ENCODE data around the gene EXOC1. TPM values are rescaled to one million over a fixed set of nuclear protein-coding genes. Genes with fewer than 3 reads are reported as not detected.

EXOC1 gene
- total and polyA plus RNA-seq, 2 of the 4 experiments (the other 2 are of a cell fraction), result 19.9 to 49.5 TPM

DNA sequence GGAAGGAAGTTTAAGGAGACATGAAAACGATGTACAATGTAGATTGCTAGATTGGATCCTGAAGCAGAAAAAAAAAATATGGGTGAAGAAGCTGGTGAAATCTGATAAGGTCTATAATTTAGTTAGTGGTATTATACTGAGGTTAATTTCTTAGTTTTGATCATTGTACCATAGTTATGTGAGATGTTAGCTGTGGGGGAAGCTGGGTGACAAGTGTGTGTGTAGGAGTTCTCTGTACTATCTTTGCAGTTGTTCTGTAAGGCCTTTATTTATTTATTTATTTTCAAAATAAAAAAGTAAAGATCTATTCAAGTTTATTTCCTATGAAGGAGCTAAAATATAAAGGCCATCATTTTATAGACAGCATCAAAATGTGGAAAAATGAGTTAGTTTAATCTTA is 12.5 kb upstream of the EXOC1 start:
- POLR2A ChIA-PET (ENCODE audit: unreplicated experiment), result no interaction called here
- dilution Hi-C loops (cut with HindIII; ENCODE audit: low sequenced_read_pairs, unreplicated experiment), result no loop called here
- TF ChIP-seq, protein P1, sequence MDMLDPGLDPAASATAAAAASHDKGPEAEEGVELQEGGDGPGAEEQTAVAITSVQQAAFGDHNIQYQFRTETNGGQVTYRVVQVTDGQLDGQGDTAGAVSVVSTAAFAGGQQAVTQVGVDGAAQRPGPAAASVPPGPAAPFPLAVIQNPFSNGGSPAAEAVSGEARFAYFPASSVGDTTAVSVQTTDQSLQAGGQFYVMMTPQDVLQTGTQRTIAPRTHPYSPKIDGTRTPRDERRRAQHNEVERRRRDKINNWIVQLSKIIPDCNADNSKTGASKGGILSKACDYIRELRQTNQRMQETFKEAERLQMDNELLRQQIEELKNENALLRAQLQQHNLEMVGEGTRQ (IDR thresholded peaks at IDR 0.05; ENCODE audit: low read depth, low read length), result no peak
- TF ChIP-seq MAFK (IDR thresholded peaks at IDR 0.05; ENCODE audit: low read depth, low read length), result no peak
- no peak for TF ChIP-seq MXI1 (IDR thresholded peaks at IDR 0.05; ENCODE audit: borderline replicate concordance, low read depth, low read length)
- TF ChIP-seq POLR2A (IDR thresholded peaks at IDR 0.05; ENCODE audit: low read depth, low read length), result no peak
- TF ChIP-seq BHLHE40 (IDR thresholded peaks at IDR 0.05; ENCODE audit: low read depth, low read length), result no peak
- no peak for TF ChIP-seq RCOR1 (IDR thresholded peaks at IDR 0.05; ENCODE audit: insufficient replicate concordance, low read length)
- TF ChIP-seq MAZ (IDR thresholded peaks at IDR 0.05; ENCODE audit: borderline replicate concordance, low read depth, low read length), result no peak
- TF ChIP-seq, protein P2, sequence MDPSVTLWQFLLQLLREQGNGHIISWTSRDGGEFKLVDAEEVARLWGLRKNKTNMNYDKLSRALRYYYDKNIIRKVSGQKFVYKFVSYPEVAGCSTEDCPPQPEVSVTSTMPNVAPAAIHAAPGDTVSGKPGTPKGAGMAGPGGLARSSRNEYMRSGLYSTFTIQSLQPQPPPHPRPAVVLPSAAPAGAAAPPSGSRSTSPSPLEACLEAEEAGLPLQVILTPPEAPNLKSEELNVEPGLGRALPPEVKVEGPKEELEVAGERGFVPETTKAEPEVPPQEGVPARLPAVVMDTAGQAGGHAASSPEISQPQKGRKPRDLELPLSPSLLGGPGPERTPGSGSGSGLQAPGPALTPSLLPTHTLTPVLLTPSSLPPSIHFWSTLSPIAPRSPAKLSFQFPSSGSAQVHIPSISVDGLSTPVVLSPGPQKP (IDR thresholded peaks at IDR 0.05; ENCODE audit: borderline replicate concordance, low read depth, low read length), result no peak
- no peak for TF ChIP-seq RAD21 (IDR thresholded peaks at IDR 0.05; ENCODE audit: low read length)
- TF ChIP-seq, protein P3, sequence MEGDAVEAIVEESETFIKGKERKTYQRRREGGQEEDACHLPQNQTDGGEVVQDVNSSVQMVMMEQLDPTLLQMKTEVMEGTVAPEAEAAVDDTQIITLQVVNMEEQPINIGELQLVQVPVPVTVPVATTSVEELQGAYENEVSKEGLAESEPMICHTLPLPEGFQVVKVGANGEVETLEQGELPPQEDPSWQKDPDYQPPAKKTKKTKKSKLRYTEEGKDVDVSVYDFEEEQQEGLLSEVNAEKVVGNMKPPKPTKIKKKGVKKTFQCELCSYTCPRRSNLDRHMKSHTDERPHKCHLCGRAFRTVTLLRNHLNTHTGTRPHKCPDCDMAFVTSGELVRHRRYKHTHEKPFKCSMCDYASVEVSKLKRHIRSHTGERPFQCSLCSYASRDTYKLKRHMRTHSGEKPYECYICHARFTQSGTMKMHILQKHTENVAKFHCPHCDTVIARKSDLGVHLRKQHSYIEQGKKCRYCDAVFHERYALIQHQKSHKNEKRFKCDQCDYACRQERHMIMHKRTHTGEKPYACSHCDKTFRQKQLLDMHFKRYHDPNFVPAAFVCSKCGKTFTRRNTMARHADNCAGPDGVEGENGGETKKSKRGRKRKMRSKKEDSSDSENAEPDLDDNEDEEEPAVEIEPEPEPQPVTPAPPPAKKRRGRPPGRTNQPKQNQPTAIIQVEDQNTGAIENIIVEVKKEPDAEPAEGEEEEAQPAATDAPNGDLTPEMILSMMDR (conservative IDR thresholded peaks at IDR 0.05; ENCODE audit: low read depth, low read length), result no peak
- TF ChIP-seq RFX5 (IDR thresholded peaks at IDR 0.05; ENCODE audit: low read depth, low read length), result no peak
- no peak for TF ChIP-seq CHD1 (IDR thresholded peaks at IDR 0.05; ENCODE audit: low read depth, low read length)
- no peak for TF ChIP-seq CEBPB (IDR thresholded peaks at IDR 0.05; ENCODE audit: low read depth, low read length)
- no peak for TF ChIP-seq NFE2L2 (IDR thresholded peaks at IDR 0.05; ENCODE audit: low read depth, low read length)
- no peak for TF ChIP-seq SMC3 (IDR thresholded peaks at IDR 0.05; ENCODE audit: low read depth, low read length)

More for the DNA sequence above, 12.5 kb upstream of the EXOC1 start:
- H4K5ac ChIP-seq (ENCODE audit: low read depth, low read length), result no peak overlapping the region
- no peak overlapping the region for H2BK15ac ChIP-seq (ENCODE audit: low read depth, low read length)
- no peak overlapping the region for H3K14ac ChIP-seq (replicated peaks; ENCODE audit: low read depth, low read length)
- H2AFZ ChIP-seq (replicated peaks; ENCODE audit: low read length, poor library complexity), result no peak overlapping the region
- no peak overlapping the region for H4K91ac ChIP-seq (ENCODE audit: insufficient read depth, low read depth, low read length)
- H3K4me1 ChIP-seq (ENCODE audit: control insufficient read depth, insufficient read depth, low read length), result no peaks in the 10 kb centered on the region
- DNase-seq (no peak), ATAC-seq (ENCODE audit: low read depth) (no peak)
- no peak overlapping the region for H3K18ac ChIP-seq (ENCODE audit: low read depth, low read length)
- H3K56ac ChIP-seq (ENCODE audit: extremely low read depth, insufficient read depth, low read length), result no peak overlapping the region
- H2AK9ac ChIP-seq (replicated peaks; ENCODE audit: low read depth, low read length, poor library complexity), result no peak overlapping the region
- H3K36me3 ChIP-seq (ENCODE audit: control insufficient read depth, insufficient read depth, low read length), result no peaks in the 10 kb centered on the region
- no peak overlapping the region for H3K9ac ChIP-seq (ENCODE audit: low read depth, low read length)
- no TSS peak for BruUV-seq (replicated peaks)
- H3K27me3 ChIP-seq (ENCODE audit: control insufficient read depth, insufficient read depth, low read length), result no peaks in the 10 kb centered on the region
- no peak overlapping the region for H3K4me2 ChIP-seq (ENCODE audit: low read depth, low read length)
- intact Hi-C loops (cut with micrococcal nuclease) (no loop called here), in situ Hi-C loops (cut with MboI; ENCODE audit: low sequenced_read_pairs) (no loop called here)
- WGBS, 2 experiments (ENCODE audit: extremely low coverage in 2 of 2, insufficient read length in 1 of 2), result no CpG with 5 or more reads among the region's 1 CpG
- no peak overlapping the region for H4K8ac ChIP-seq (ENCODE audit: low read depth in 2 of 2, low read length in 2 of 2)
- H3K23ac ChIP-seq (ENCODE audit: low read depth, low read length), result no peak overlapping the region
- no peak overlapping the region for H3K4me3 ChIP-seq (ENCODE audit: insufficient read depth, low read depth, low read length)
- H3K4ac ChIP-seq (ENCODE audit: low read depth, low read length), result no peak overlapping the region
- CTCF ChIA-PET, result no interaction called here
- no peaks in the 10 kb centered on the region for H3K9me3 ChIP-seq (ENCODE audit: control insufficient read depth, insufficient read depth, low read length)
- H2BK120ac ChIP-seq (ENCODE audit: low read depth, low read length), result no peak overlapping the region
- H3K27ac ChIP-seq (ENCODE audit: insufficient read depth, low read length), result no peak overlapping the region
- H3K79me1 ChIP-seq (ENCODE audit: low read depth in 1 of 2, low read length in 2 of 2), result no peaks in the 10 kb centered on the region
- no peaks in the 10 kb centered on the region for H4K20me1 ChIP-seq (ENCODE audit: insufficient read depth, low read length)
- no peak overlapping the region for H2BK5ac ChIP-seq (ENCODE audit: low read depth, low read length, poor library complexity, severe bottlenecking)
- H2AK5ac ChIP-seq (ENCODE audit: low read depth, low read length), result no peak overlapping the region
- H2BK20ac ChIP-seq (ENCODE audit: low read depth, low read length), result no peak overlapping the region
- H3K9me1 ChIP-seq (ENCODE audit: insufficient read depth, low read length), result no peaks in the 10 kb centered on the region
